Measurements from ENCODE around the gene SORCS1. TPM values are rescaled to one million over a fixed set of nuclear protein-coding genes. Genes with fewer than 3 reads are reported as not detected.

Gene SORCS1
- total RNA-seq, 1 experiment from 2014 or later: not detected

DNA sequence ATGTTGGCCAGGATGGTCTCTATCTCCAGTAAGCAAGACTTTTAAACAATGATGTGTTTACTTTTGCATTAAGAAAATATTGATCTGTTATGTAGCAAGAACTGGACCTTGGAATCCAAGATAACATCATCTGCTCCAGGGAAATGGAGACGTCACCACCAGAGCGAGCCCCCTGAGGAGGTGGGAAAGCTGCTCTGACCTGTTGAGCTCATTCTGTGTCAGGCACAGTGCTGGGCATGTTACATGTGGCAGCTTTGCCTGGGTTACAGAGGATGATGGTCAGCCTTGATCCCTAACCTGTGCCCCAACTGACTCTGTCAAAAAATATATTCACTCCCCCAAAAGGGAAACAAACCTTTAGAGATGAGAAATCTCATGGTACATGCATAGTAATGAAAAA, 436.3 kb downstream of the SORCS1 start:
- H3K27ac ChIP-seq (ENCODE audit: low read depth, low read length): no peak overlapping the region
- H4K20me1 ChIP-seq (ENCODE audit: insufficient read depth): no peaks in the 10 kb centered on the region
- H3K79me2 ChIP-seq (ENCODE audit: insufficient read depth, low read length): no peaks in the 10 kb centered on the region
- no peak overlapping the region for H3K4me3 ChIP-seq (replicated peaks in 1 of 2; ENCODE audit: low read depth in 1 of 2, low read length in 2 of 2)
- ChIA-PET POLR2A (no interaction called here), RAD21 (ENCODE audit: low non-redundant PET in 1 of 2, low total read pairs in 2 of 2, uncharacterized antibody in 2 of 2, unreplicated experiment in 2 of 2) (no interaction called here), CTCF (no interaction called here)
- H3K36me3 ChIP-seq (ENCODE audit: control insufficient read depth in 1 of 2, insufficient read depth in 2 of 2, low read length in 2 of 2): no peaks in the 10 kb centered on the region
- ATAC-seq (no peak), DNase-seq (ENCODE audit: low read depth, low spot score) (no peak)
- TF ChIP-seq, protein P1, sequence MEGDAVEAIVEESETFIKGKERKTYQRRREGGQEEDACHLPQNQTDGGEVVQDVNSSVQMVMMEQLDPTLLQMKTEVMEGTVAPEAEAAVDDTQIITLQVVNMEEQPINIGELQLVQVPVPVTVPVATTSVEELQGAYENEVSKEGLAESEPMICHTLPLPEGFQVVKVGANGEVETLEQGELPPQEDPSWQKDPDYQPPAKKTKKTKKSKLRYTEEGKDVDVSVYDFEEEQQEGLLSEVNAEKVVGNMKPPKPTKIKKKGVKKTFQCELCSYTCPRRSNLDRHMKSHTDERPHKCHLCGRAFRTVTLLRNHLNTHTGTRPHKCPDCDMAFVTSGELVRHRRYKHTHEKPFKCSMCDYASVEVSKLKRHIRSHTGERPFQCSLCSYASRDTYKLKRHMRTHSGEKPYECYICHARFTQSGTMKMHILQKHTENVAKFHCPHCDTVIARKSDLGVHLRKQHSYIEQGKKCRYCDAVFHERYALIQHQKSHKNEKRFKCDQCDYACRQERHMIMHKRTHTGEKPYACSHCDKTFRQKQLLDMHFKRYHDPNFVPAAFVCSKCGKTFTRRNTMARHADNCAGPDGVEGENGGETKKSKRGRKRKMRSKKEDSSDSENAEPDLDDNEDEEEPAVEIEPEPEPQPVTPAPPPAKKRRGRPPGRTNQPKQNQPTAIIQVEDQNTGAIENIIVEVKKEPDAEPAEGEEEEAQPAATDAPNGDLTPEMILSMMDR (IDR thresholded peaks at IDR 0.05 in 2 of 3, conservative IDR thresholded peaks at IDR 0.05 in 1 of 3; ENCODE audit: borderline replicate concordance in 1 of 3, insufficient read depth in 1 of 3, low read depth in 2 of 3, low read length in 2 of 3): no peak
- TF ChIP-seq TCF7L2 (IDR thresholded peaks at IDR 0.05; ENCODE audit: borderline replicate concordance, extremely low read depth, insufficient read depth, insufficient read length) (no peak), JUND (IDR thresholded peaks at IDR 0.05) (no peak), POLR2AphosphoS5 (IDR thresholded peaks at IDR 0.05; ENCODE audit: low read depth, low read length) (no peak), CEBPB (IDR thresholded peaks at IDR 0.05; ENCODE audit: low read depth) (no peak), ELF1 (IDR thresholded peaks at IDR 0.05; ENCODE audit: borderline replicate concordance, low read depth) (no peak), FOSL1 (IDR thresholded peaks at IDR 0.05; ENCODE audit: low read depth) (no peak), SRF (IDR thresholded peaks at IDR 0.05; ENCODE audit: low read depth) (no peak), EZH2phosphoT487 (IDR thresholded peaks at IDR 0.05; ENCODE audit: borderline replicate concordance) (no peak), EZH2 (IDR thresholded peaks at IDR 0.05) (no peak), CBX3 (IDR thresholded peaks at IDR 0.05; ENCODE audit: low read depth) (no peak), SP1 (IDR thresholded peaks at IDR 0.05; ENCODE audit: low read depth) (no peak), YY1 (IDR thresholded peaks at IDR 0.05; ENCODE audit: extremely low read depth, insufficient replicate concordance, low read depth, low read length) (no peak)
- TF ChIP-seq, protein P2, sequence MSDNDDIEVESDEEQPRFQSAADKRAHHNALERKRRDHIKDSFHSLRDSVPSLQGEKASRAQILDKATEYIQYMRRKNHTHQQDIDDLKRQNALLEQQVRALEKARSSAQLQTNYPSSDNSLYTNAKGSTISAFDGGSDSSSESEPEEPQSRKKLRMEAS (IDR thresholded peaks at IDR 0.05): no peak
- H3K4me2 ChIP-seq (ENCODE audit: low read length): no peak overlapping the region
- H3K9me2 ChIP-seq (ENCODE audit: insufficient read depth): no peaks in the 10 kb centered on the region
- H3K9ac ChIP-seq (ENCODE audit: low read length): no peak overlapping the region
- no peak overlapping the region for H2AFZ ChIP-seq (ENCODE audit: low read depth, low read length, poor library complexity, severe bottlenecking)
- intact Hi-C loops (cut with micrococcal nuclease): no loop called here
- no peaks in the 10 kb centered on the region for H3K4me1 ChIP-seq (ENCODE audit: control insufficient read depth in 1 of 2, insufficient read depth in 2 of 2, low read length in 2 of 2)
- H3K9me3 ChIP-seq (ENCODE audit: control insufficient read depth in 1 of 2, insufficient read depth in 1 of 2, low read depth in 1 of 2, low read length in 2 of 2): peaks cover 13 to 23% of the 10 kb centered on the region in 2 experiments; a peak in 2 of 4 replicates
- H3K27me3 ChIP-seq (ENCODE audit: insufficient read depth, low read length): no peaks in the 10 kb centered on the region
- BruUV-seq (replicated peaks): no TSS peak

All from HCT116 (cell line).